OCI-LY3 (cell line): ENCODE results near the gene CFAP77.

Source experiments
- EZH2phosphoT487 ChIP-seq: fragments of 200-600 bp; shearing (Covaris generic); IDR thresholded peaks from 2 replicates; pipeline ENCODE4 v1.6.1; 2018; ENCODE audit warnings: antibody characterized with exemption, mixed run types, low read depth
- TF ChIP-seq, protein P1 (sequence below): fragments of 200-600, 300-600 bp; sonication (generic); IDR thresholded peaks from 2 replicates; pipeline ENCODE4 v1.5.1; 2014; ENCODE audit warnings: antibody characterized with exemption, low read length, low read depth

DNA sequence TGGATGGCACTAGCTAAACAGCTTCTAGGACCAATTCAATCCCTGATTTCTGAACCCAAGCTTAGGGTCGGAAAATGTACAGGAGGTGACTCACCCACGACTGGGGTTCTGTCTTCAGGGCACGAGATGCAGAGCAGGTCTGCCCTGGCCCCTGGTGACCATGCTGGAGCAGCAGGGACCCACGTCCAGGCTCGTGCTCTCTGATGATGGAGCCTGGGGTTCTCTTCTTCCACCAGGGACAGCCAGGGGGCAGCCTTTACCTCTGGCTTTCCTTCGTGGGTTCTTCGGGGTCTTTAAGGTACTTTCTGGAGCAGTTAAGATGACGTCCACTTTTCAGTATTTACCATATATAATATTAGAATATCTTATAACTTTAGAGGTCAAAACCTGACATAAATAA is 2.1 kb downstream of the CFAP77 start:
- TF ChIP-seq, protein P1, sequence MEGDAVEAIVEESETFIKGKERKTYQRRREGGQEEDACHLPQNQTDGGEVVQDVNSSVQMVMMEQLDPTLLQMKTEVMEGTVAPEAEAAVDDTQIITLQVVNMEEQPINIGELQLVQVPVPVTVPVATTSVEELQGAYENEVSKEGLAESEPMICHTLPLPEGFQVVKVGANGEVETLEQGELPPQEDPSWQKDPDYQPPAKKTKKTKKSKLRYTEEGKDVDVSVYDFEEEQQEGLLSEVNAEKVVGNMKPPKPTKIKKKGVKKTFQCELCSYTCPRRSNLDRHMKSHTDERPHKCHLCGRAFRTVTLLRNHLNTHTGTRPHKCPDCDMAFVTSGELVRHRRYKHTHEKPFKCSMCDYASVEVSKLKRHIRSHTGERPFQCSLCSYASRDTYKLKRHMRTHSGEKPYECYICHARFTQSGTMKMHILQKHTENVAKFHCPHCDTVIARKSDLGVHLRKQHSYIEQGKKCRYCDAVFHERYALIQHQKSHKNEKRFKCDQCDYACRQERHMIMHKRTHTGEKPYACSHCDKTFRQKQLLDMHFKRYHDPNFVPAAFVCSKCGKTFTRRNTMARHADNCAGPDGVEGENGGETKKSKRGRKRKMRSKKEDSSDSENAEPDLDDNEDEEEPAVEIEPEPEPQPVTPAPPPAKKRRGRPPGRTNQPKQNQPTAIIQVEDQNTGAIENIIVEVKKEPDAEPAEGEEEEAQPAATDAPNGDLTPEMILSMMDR, result peak; percentile 69
- no peak for TF ChIP-seq EZH2phosphoT487
